Upper lobe of left lung (tissue), 4 donors: ENCODE results near the gene IFT27.

Experiments used
- CTCF ChIP-seq, 6 experiments: fragments of 450-650 bp in 4 of 6; fragments of 200-600 bp in 2 of 6; sonication (generic) in 2 of 6; IDR thresholded peaks; one replicate each; pipeline ENCODE4 v1.5.1; 2016 to 2019; ENCODE audit warnings: antibody characterized with exemption in 6 of 6
- EP300 ChIP-seq, 4 donors: sonication (generic); formaldehyde crosslinking; IDR thresholded peaks; one replicate each; pipeline ENCODE4 v1.5.1; 2017; ENCODE audit warnings: antibody characterized with exemption in 4 of 4, control low read depth in 2 of 4
- POLR2A ChIP-seq, 4 donors: fragments of 450-650 bp; IDR thresholded peaks; one replicate each; pipeline ENCODE4 v1.5.1; 2016 to 2017; ENCODE audit warnings: antibody characterized with exemption in 4 of 4, mild to moderate bottlenecking in 2 of 4
- POLR2AphosphoS5 ChIP-seq, 2 donors: sonication (generic); formaldehyde crosslinking; IDR thresholded peaks; one replicate each; pipeline ENCODE4 v1.5.1; 2017; ENCODE audit warnings: antibody characterized with exemption in 2 of 2

GRCh38 chr22:36758792-36759271 lies 17.1 kb downstream of the IFT27 start:
- no peak for TF ChIP-seq CTCF (IDR thresholded peaks at IDR 0.05)
- TF ChIP-seq EP300 (IDR thresholded peaks at IDR 0.05), result no peak
- no peak for TF ChIP-seq POLR2A (IDR thresholded peaks at IDR 0.05)
- TF ChIP-seq POLR2AphosphoS5 (IDR thresholded peaks at IDR 0.05), result no peak
